ENCODE measurements around the gene MET. TPM values are rescaled to one million over a fixed set of nuclear protein-coding genes. Genes with fewer than 3 reads are reported as not detected.
"Not testable (repeated sequence)": the region's sequence is repeated elsewhere in the genome, so short reads cannot be mapped to it uniquely, and the experiment has no call there.

The MET gene
- total RNA-seq, 1 experiment from 2014 or later, result 133 TPM

DNA sequence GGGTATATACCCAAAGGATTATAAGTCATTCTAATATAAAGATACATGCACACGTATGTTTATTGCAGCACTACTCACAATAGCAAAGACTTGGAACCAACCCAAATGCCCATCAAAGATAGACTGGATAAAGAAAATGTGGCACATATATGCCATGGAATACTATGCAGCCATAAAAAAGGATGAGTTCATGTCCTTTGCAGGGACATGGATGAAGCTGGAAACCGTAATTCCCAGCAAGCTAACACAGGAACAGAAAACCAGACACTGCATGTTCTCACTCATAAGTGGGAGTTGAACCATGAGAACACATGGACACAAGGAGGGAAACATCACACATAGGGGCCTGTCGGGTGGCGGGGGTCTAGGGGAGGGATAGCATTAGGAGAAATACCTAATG is 79.1 kb downstream of the MET start:
- not testable (repeated sequence) for DNase-seq (ENCODE audit: low read depth)

DNA sequence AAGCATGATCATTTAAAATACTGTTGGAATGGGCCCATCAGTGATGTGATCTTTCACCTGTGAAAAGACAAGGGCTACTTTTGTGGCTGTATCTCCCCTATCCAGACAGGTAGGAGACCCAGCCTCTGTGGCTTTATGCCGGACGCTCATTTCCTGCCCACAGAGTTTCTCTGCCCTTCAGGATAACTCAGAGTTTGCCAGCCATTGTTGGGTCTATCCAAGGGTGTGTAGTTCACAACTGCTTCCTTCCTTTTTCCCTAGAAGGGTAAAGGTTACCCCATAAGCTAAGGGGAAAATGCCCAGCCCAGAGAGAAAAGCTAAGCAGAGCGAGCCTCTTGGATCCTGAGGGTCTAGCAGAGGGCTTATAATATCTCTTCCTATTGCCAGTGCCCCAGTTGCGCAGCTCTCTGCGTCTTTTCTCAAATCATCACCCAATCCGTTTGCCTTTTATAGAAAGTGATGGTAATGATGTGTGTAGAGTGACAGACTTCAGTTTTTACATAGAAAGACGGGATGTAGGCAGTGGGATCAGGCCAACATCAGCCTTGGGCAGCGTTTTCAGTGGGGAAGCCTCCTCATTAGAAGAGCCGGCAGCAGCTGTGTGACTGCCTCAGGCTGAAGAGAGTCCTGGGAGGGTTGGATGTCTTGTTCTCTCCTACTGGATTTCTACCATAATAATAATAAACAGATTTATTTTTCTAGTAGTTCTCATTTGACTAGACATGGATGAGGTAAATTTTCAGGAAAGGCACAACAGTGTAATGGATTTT is 80.5 kb downstream of the MET start:
- DNase-seq (ENCODE audit: low read depth), result no peak

DNA sequence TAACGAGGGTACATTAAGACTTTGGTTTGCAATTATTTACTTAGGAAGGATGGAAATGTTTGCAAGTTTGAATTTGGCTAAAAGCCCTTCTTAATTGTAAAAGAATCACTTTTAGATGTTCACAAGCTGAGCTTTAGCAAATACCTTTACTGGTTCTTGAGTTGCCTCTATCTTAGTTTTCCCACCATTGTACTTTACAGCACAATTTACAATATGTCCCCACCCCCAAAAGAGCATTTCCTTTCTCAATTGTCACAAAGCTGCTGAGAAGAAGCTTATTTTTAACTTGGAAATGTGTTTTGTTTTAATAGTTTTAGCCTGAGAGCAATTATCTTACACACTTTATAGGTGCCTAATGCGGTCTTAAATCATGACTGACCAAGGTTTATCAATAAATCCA is 81.1 kb downstream of the MET start:
- DNase-seq (ENCODE audit: low read depth), result no peak

DNA sequence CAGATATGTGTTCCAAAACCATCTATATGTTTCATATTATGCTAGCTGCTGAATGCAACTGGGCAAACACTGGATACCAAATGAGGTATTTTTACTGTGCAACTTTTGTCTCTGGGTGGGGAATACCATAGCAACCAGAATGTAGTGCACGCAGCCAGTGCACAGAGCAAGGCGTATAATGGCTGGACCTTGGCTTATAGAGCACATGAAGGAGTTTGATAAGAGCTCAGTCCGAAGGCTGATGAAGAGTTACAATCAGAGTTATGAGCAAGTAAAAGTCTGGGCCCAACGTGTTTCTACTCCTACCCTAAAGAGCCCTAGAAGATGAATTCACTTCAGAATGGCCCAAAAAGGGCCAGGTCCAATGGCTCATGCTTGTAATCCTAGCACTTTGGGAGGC is 82.2 kb downstream of the MET start:
- DNase-seq (ENCODE audit: low read depth), result no peak

DNA sequence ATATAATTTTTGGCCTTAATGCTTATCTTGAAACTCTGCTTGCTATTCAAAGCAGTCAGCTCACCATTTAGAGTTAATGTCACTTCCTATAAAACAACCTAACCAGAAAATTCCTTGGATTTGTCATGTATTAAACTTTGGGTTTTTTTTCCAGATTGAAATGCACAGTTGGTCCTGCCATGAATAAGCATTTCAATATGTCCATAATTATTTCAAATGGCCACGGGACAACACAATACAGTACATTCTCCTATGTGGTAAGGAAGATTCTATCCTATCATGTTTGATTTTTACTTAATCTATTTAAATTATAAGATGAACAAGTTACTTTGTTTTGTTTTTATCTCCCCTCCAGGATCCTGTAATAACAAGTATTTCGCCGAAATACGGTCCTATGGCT is 85.3 kb downstream of the MET start:
- no peak for DNase-seq (ENCODE audit: low read depth)

DNA sequence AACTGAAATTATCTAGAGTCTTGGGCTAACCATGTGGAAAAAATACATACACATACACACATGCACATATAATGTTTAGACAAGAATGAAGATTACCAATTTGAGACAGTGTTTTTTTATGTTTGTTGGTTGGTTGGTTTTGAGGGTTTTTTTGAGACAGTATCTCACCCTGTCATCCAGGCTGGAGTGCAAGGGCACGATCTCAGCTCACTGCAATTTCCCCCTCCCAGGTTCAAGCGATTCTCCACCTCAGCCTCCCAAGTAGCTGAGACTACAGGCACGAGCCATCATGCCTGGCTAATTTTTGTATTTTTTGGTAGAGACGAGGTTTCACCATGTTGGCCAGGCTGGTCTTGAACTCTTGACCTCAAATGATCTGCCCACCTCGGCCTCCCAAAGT is 87.6 kb downstream of the MET start:
- not testable (repeated sequence) for DNase-seq (ENCODE audit: low read depth)

DNA sequence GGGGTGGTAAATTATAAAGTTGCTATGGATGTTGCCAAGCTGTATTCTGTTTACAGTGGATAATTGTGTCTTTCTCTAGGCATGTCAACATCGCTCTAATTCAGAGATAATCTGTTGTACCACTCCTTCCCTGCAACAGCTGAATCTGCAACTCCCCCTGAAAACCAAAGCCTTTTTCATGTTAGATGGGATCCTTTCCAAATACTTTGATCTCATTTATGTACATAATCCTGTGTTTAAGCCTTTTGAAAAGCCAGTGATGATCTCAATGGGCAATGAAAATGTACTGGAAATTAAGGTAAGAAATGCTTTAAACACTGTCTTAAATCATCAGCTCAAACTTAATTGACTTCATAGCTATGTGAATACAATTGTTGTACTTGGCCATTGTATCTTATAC is 91.0 kb downstream of the MET start:
- no peak for DNase-seq (ENCODE audit: low read depth)

DNA sequence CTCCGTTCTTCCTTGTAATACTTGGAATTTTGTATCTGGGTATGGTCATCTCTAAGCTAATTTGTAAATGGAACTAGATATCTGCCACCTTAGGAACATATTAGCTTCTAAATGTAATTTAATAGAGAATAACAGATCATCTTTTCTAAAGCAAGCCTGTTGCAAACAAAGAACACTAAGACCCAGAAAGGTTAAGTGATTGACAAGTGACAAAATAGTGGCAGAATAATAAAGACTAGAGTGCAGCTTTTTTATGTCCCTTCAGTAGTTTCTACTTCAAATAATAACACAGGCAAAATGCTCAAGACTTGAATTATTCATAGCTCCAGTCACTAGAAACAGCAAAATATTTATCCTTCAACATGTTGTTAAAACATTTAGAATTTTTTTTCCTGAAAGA is 91.7 kb downstream of the MET start:
- no peak for DNase-seq (ENCODE audit: low read depth)

DNA sequence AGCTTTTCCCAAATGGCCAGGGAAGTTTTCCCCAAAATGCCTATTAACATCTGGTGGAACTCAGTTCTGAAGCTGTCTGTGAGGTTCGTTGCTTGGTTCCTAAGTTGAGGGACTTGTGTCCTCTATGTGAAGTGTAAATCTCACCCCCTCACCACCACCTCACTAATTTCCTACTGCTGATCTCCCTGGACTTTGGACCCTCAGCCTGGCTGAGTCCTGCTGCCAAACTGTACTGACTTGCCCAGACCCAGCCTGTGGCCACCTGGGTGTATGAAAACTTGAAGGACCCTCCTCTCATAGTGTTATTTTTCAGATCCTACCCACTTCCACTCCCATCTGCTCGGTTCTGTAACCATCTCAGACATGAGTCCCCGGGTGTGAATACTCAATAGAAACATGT is 94.9 kb downstream of the MET start:
- no peak for DNase-seq (ENCODE audit: low read depth)

DNA sequence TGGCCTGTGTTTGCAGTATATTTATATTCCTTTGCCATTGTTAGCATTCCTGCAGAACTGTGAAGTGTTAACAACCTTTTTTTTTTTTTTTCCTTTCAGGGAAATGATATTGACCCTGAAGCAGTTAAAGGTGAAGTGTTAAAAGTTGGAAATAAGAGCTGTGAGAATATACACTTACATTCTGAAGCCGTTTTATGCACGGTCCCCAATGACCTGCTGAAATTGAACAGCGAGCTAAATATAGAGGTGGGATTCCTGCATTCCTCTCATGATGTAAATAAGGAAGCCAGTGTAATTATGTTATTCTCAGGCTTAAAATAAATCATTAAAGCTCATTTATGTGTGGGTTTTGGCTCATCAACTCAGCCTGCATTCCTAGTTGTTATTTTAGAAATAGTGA is 97.5 kb downstream of the MET start:
- DNase-seq (ENCODE audit: low read depth), result no peak

DNA sequence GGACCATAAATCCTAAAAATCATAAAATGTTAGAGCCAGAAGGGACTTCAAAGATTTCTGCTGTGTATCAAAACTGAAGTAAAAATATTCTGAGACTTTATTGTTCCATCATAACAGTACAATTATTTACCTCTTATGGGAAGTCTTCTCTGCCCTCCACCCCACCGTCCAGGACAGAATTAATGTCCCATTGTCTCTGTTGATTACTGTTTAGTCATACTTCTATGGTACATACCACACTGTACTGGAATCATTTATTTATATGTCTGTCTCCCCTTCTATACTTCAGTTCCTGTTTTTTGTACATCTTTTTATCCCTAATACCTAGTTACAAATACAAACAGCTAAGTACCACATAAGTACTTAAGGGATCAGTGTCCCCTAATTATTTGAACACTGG is 98.9 kb downstream of the MET start:
- DNase-seq (ENCODE audit: low read depth), result no peak

DNA sequence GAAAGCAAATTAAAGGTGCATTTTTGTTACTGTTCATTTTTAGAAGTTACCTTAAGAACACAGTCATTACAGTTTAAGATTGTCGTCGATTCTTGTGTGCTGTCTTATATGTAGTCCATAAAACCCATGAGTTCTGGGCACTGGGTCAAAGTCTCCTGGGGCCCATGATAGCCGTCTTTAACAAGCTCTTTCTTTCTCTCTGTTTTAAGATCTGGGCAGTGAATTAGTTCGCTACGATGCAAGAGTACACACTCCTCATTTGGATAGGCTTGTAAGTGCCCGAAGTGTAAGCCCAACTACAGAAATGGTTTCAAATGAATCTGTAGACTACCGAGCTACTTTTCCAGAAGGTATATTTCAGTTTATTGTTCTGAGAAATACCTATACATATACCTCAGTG is 99.6 kb downstream of the MET start:
- DNase-seq (ENCODE audit: low read depth), result no peak

DNA sequence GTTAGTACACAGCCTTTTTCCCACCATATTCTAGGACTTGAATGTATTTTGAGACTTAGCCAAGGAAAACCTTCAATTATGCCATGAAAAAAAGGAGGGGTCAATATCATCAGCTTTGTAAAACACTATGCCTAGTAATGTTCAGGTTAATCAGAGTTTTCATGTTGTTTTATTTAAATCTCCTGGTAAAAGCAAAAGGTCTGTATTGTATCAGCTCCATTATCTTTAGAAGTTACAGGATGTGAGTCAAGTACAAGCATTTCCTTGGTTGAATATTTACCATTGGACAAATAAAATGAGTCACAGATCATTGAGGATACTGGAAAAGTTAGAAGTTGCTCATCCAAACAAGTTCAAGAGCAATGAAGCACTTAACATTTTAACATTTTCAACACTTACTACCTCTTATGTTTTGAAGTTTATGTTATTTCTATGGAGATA is 100.4 kb downstream of the MET start:
- DNase-seq (ENCODE audit: low read depth), result peak; percentile 77

DNA sequence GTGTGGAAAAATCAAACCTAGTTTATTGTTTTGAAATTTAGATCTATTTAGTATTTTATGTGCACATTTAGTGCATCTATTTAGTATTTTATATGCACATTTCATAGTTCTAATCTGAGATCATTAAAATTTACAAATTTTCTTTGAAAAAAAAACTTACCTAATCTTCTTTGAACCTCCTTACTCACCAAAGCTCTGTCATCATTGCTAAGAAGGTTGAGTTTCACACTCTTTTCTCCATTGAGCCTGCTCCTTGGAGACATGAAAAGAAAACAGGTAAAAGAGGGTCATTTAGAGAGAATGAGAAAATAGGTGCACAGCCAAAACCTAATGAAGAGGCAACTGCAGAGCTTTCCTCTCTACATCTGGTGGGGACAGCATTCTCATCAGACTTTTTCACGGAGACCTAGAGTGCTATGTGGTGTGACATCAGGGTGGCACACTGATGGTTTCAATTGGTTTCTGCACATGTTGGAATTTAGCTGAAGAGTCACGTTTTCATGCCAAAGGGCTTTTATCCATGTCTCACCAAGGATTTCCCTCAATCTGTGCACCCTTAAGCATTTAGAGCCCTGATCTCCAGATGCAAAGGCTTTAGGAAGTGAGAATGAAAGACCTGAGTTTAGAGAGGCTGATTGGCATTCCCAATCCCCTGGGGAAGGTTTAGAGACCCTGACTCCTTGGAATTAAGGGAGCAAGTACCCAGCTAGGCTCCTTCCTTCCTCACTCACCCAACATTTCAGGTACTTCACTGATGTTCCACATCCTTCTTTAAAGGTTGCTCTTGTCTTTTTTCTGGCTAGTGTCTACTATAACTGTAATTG is 101.1 kb downstream of the MET start:
- no peak for DNase-seq (ENCODE audit: low read depth)

DNA sequence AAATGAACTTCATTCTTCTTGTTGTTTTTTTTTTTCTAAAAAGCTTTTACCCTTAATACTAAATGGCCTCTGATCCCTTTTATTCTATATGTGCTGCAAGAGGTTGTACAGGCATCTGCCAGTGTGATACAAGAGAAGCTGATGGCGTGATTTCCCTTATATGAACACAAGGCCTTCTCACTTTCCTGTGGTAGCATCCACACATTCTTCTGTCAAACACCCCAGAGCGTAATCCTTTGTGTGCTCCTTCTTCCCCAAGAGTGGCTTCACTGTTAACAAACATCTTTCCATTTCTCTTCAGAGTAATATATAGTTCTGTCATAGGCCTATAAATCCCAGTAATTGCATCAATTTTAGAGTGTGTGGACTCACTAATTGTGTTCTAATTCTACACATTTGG is 104.0 kb downstream of the MET start:
- no peak for DNase-seq (ENCODE audit: low read depth)

DNA sequence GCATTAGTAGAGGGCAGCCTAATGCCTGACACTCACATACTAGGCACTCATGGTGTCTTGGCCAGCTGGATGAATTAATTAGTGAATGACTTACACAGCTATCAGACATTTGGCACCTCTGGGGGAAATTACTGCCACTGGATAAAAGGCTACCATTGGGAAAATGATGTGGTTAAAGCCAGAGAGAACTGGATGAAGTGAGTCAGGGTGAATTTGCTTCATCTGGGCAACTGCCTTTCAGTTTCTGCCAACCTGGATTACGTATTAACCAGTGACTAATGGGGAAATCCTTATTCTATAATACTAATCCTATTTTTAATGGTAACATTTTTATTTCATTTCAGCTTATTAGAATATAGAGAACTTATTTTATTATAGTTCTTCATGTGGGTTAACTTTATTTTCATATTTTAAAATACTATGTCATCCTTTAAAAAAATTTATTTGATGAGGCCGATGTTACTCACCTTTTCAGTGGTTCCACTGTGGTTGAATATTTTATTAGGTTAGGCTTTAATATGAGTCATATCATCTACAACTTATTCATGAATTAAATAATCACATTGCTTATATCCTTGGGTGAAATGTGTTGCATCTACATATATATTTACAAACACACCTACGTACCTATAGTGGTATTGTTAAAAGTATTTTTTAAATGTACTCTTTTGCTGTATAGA is 104.8 kb downstream of the MET start:
- peak; percentile 93 for DNase-seq (ENCODE audit: low read depth)

DNA sequence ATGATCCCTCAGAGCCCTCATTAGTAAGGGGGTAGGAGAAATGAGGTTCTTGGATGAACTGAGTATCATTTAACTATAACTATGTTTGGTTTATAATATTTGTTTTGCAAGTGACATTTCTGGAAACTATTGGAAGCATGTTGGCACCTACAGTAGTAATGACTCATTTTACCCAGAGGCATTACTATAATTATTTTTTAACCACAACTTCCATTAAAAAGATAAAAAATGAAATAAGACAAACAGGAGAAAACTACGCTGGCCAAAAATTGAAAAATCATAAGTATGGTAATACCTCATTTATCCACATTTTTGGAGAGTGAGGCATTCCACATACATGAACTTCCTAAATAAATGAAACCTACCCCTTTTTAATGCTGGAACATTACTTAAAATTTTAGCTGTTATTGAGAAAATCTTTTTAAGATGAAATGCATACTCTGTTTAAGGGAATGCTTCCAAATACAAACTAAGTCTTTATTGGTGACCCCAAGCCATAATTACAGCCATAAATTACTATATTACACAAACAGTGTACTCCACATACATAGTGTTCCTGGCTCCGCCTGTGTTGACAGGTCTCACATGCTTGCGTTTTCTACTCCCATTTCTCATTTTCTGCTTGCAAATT is 105.8 kb downstream of the MET start:
- peak; percentile 71 for DNase-seq (ENCODE audit: low read depth)

DNA sequence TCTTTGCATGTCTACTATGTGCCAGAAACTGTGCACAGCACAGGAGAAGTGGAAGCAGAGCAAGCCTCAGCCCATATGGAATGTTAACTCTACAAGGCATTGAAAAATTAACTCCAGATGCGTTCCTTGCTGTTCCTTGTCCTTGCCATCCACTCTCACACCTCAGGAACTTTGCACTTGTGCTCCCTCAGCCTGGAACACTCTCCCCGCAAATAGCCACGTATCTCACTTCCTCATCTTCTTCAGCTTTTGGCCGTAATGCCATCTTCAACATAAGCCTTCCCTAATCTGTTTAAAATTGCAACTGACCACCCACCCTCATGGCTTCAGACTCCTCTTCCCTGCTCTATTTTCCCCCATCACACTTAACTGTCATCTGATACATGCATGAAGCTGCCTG is 107.2 kb downstream of the MET start:
- DNase-seq (ENCODE audit: low read depth), result no peak

DNA sequence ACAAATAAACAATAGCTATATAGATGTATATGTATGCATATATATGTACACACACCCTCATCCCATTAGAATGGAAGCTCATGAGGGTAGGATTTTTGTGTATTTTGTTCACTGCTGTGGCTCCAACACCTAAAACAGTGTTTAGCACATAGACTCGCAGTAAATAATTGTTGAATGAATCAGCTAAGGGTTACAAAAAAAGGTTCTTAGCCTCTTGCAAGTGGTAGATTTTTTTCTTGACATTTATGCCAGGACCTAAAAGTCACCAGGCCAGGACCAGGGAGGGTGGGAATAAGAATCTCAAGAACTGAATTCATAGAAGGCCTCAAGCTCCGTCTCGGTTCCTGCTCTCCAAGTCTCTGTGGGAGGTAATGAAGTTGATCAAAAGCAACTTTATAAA is 107.9 kb downstream of the MET start:
- no peak for DNase-seq (ENCODE audit: low read depth)

DNA sequence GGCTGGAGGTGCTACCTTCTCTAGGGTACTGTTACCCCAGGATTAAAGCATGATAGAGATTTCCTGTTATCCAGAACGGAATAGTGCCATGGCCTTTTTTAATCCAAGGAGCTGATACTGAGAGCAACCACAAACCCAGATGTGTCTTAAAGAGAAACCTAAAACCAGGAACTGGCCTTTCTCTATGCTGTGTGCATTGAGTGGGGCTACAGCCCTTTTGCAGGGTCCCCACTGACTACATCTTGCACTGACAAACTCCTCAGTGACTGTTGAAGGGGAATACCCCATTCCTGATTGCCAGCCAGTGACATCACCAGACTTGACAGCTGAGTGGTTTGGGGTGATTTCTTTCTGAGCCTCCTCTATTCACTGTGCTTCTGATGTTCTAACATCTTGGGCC is 108.5 kb downstream of the MET start:
- DNase-seq (ENCODE audit: low read depth), result no peak

DNA sequence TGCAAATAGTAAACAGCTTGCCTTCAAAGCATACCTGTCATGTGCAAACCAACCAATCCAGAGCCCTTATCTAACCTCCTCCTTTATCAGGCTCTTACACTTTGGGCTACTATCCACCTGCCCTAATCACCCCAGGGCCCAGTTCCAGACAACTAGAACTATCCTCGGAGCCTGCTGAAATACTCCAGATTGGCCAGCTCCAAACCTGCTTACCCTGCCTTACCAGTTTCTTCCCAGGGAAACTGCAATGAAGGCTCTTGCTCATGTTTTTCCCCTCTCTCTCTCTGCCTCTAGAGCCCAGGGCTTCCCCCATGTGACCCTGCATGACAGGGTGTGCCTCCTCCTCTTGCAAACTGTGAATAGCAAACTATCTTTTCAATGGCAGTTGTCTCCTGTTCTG is 109.0 kb downstream of the MET start:
- DNase-seq (ENCODE audit: low read depth), result no peak

DNA sequence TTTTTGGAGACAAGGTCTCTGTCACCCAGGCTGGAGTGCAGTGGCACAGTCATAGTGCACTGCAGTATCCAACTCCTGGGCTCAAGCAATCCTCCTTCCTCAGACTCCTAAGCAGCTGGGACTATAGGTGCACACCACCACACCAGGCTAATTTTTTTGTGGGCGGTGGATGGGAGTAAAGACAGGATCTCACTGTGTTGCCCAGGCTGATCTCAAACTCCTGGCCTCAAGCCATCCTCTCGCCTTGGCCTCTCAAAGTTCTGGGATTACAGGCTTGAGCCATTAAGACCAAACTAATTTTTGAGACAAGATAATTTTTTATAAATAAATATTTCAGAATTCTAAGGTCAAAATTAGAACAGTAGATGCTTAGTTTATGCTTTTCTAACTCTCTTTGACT is 109.6 kb downstream of the MET start:
- DNase-seq (ENCODE audit: low read depth), result no peak

Data from LHCN-M2 (cell line).